CD4-positive, alpha-beta T cell treated with Interleukin-4 for 4 hours (primary cell): ENCODE results near the gene ATP6V0D1.

ENCODE experiments used
- DNase-seq: peaks from one replicate; pipeline ENCODE4 v3.0.0-alpha.2; 2020

The ATP6V0D1 gene

GRCh38 chr16:67400901-67401300 is 80.1 kb downstream of the ATP6V0D1 start:
- DNase-seq, result no peak

GRCh38 chr16:67399749-67400704 is 80.9 kb downstream of the ATP6V0D1 start:
- no peak for DNase-seq

- DNase-seq, result no peak
These were observed 81.7 kb downstream of the ATP6V0D1 start for GRCh38 chr16:67399218-67399733.

GRCh38 chr16:67398546-67399217 is 82.3 kb downstream of the ATP6V0D1 start:
- no peak for DNase-seq

- no peak for DNase-seq
These were observed 83.0 kb downstream of the ATP6V0D1 start for GRCh38 chr16:67397812-67398545.

GRCh38 chr16:67397036-67397801 is 83.7 kb downstream of the ATP6V0D1 start:
- no peak for DNase-seq

GRCh38 chr16:67396159-67397035 is 84.6 kb downstream of the ATP6V0D1 start:
- no peak for DNase-seq

GRCh38 chr16:67395458-67396158 is 85.3 kb downstream of the ATP6V0D1 start:
- DNase-seq, result no peak

GRCh38 chr16:67395105-67395457 is 85.9 kb downstream of the ATP6V0D1 start:
- DNase-seq, result no peak

GRCh38 chr16:67394155-67395104 is 86.5 kb downstream of the ATP6V0D1 start:
- no peak for DNase-seq

- no peak for DNase-seq
These were observed 87.2 kb downstream of the ATP6V0D1 start for GRCh38 chr16:67393788-67394154.

GRCh38 chr16:67393111-67393787 is 87.7 kb downstream of the ATP6V0D1 start, which contains the start of gene TPPP3:
TPPP3 (minus strand) TSS chr16:67393498; CDS start chr16:67391111, 2,387 bp downstream.
- DNase-seq, result peak; percentile 47

GRCh38 chr16:67392301-67393059 is 88.5 kb downstream of the ATP6V0D1 start:
- DNase-seq, result no peak

GRCh38 chr16:67391424-67392300 is 89.3 kb downstream of the ATP6V0D1 start:
- DNase-seq, result no peak

GRCh38 chr16:67390816-67391423 is 90.0 kb downstream of the ATP6V0D1 start:
- DNase-seq, result no peak
